Sciatic nerve (tissue), 2 donors: ENCODE results near the gene IGIP. TPM values are rescaled to one million over a fixed set of nuclear protein-coding genes. Genes with fewer than 3 reads are reported as not detected.

Source experiments
- ATAC-seq: fragments of 200-7000 bp; cut with Tn5 transposase; one replicate; pipeline ENCODE4 v1.9.1; 2020; ENCODE audit warnings: mild to moderate bottlenecking, moderate library complexity
- DNase-seq: peaks from one replicate; pipeline ENCODE4 v3.0.0-alpha.2; 2020; ENCODE audit warnings: low spot score
- intact Hi-C: fragments of 100-400 bp; cut with DNase I; formaldehyde crosslinking; loops from one replicate; pipeline ENCODE4 v1.14.2; 2022
- total RNA-seq: library from RNA; stranded (reverse); fragmentation: NEBNext Ultra II Directional; extraction: Animal tissue kit (Norgen Biotek cat#: 25700); gene quantifications from one replicate; pipeline ENCODE4 v1.2.1, GENCODE V29; 2021
- donor health status: DM: no; HTN: no; CAD: no.
- donor health status: DM: no; HTN: no; CAD: no.

Gene IGIP
- total RNA-seq, 1 donor from 2014 or later = 34.7 TPM

DNA sequence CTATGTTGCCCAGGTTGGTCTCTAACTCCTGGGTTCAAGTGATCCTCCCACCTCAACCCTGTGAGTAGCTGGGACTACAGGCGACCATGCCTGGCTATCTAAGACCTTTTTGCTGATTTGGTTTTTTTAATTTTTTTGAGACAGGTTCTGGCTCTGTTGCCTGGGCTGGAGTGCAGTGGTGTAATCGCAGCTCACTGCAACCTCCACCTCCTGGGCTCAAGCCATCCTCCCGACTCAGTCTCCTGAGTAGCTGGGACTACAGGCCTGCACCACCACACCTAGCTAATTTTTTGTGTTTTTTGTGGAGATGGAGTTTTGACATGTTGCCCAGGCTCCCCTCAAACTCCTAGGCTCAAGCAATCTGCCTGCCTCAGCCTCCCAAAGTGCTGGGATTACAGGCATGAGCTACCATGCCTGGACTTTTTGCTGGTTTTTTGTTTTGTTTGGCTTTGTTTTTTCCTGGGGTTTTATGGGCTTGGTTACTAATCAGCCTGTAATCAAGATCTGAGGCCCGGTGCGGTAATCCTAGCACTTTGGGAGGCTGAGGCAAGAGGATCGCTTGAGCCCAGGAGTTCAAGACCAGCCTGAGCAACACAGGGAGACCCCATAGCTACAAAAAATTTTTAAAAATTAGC, 52.9 kb downstream of the IGIP start:
- intact Hi-C loops = no loop called here
- ATAC-seq = no peak
- DNase-seq = no peak

Other genes with a start within 250 kb of the IGIP start
- 1.7 TPM for gene NRG2, start 82.6 kb upstream of the IGIP start, total RNA-seq
- 61.0 TPM for gene PURA, start 11.8 kb upstream of the IGIP start, total RNA-seq
- 49.5 TPM for gene CYSTM1, start 49.3 kb downstream of the IGIP start, total RNA-seq
- 42.7 TPM for gene PFDN1, start 177.2 kb downstream of the IGIP start, total RNA-seq
- gene HBEGF, start 220.7 kb downstream of the IGIP start, total RNA-seq = 21.1 TPM
- 0.18 TPM for gene SLC4A9, start 234.3 kb downstream of the IGIP start, total RNA-seq